Measurements from ENCODE around the gene PUM2.

DNA sequence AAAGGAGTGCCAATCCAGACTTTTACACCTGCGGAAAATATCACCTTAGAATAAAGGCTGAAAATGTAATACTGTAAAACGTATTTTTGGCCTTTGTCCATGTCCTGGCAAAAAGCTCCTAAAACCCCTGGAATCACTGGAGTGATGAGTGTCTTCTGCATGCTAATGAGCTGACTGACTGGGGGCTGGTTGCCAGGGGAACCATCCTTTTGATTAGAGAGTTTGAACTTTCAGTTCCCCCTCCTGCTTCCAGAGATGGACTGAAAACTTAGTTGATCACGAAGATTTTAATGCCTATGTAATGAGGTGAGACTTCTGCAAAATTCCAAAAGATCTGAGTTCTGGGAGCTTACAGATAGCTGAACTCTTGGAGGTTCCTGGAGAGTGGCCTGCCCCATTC is 20.5 kb downstream of the PUM2 start:
- no peak for TF ChIP-seq POLR2A (IDR thresholded peaks at IDR 0.05)
- TF ChIP-seq CTCF (IDR thresholded peaks at IDR 0.05), result no peak
